Ovary (tissue), 9 donors: Measurements from ENCODE around the gene UBLCP1. TPM values are rescaled to one million over a fixed set of nuclear protein-coding genes. Genes with fewer than 3 reads are reported as not detected.

ENCODE experiments used
- DNase-seq, 5 donors: peaks; one replicate each; pipeline ENCODE4 v3.0.0-alpha.2; 2019 to 2020
- H3K27ac ChIP-seq, 2 donors: fragments of 200-600 bp; one replicate each; pipeline versions ENCODE4 v1.5.1 to v1.8.0; 2019 to 2022
- H3K27me3 ChIP-seq: fragments of 200-600 bp; one replicate; pipeline ENCODE4 v1.8.0; 2022
- H3K36me3 ChIP-seq: fragments of 200-600 bp; sonication (generic); one replicate; pipeline ENCODE4 v1.5.1; 2019
- H3K4me1 ChIP-seq: one replicate; pipeline ENCODE4 v1.8.1; 2013; ENCODE audit warnings: mild to moderate bottlenecking, moderate library complexity; ENCODE audit not compliant: insufficient read depth
- H3K4me3 ChIP-seq: fragments of 200-600 bp; sonication (generic); one replicate; pipeline ENCODE4 v1.5.1; 2017
- H3K9me3 ChIP-seq, 2 donors: fragments of 200-600 bp in 1 of 2; sonication (generic) in 1 of 2; one replicate each; pipeline versions ENCODE4 v1.5.1 to v1.8.1; 2013 to 2019; ENCODE audit warnings: mild to moderate bottlenecking in 1 of 2, moderate library complexity in 1 of 2
- EP300 ChIP-seq: sonication (generic); formaldehyde crosslinking; IDR thresholded peaks from one replicate; pipeline ENCODE4 v1.6.1; 2017; ENCODE audit warnings: antibody characterized with exemption
- POLR2A ChIP-seq: fragments of 450-650 bp; IDR thresholded peaks from one replicate; pipeline ENCODE4 v1.6.1; 2017; ENCODE audit warnings: antibody characterized with exemption, mild to moderate bottlenecking, moderate library complexity
- WGBS, 3 donors: extraction: QIAGEN DNeasy Blood & Tissue Kit in 1 of 3; methylation state at CpG; one replicate each; pipeline versions ENCODE4 v1.1.5 to v1.1.7; 2013 to 2017; 5-methylcytosine and 5-hydroxymethylcytosine counted together
- intact Hi-C, 4 donors: fragments of 100-400 bp; cut with DNase I; formaldehyde crosslinking; loops; one replicate each; pipeline versions ENCODE4 v1.11.0 to v1.15.1; 2022 to 2023
- polyA plus RNA-seq, 2 donors: library from polyadenylated mRNA; stranded (reverse); fragments of 200-250 nt in 1 of 2; fragments of 350-450 nt in 1 of 2; fragmentation: Illumina TruSeq in 1 of 2; extraction: RNeasy Lipid Tissue Mini Kit (QIAGEN cat#74804) in 1 of 2; gene quantifications; one replicate each; pipeline ENCODE4 v1.2.3, GENCODE V29; 2013 to 2014
- total RNA-seq, 7 donors: library from RNA; depleted of rRNA in 2 of 7; stranded (reverse); fragments of >200 nt in 2 of 7; fragmentation: NEBNext Ultra II Directional in 3 of 7; extraction: Animal tissue kit (Norgen Biotek cat#: 25700) in 3 of 7; gene quantifications; one replicate each; pipeline versions ENCODE4 v1.1.0 to v1.2.4, GENCODE V29; 2016 to 2023
- TF ChIP-seq, protein P1 (sequence below), 3 donors: fragments of 450-650 bp in 2 of 3; fragments of 200-600 bp in 1 of 3; IDR thresholded peaks; one replicate each; pipeline versions ENCODE4 v1.5.1 to v1.8.0; 2016 to 2022; ENCODE audit warnings: antibody characterized with exemption in 3 of 3, mild to moderate bottlenecking in 1 of 3
- donor health status: DM: no; HTN: no; CAD: no; lungs with moderate emphysema.
- donor health status: DM: no; HTN: no; CAD: no.
- donor health status: Bipolar disorder and iron deficiency.
- donor health status: DM: yes; HTN: yes; CAD: no.
- donor health status: DM: no; HTN: no; CAD: no.
- donor health status: DM: yes; HTN: yes; CAD: no.

Gene UBLCP1
- total and polyA plus RNA-seq, 9 donors: 15.0 to 32.3 (median 19.0) TPM

DNA sequence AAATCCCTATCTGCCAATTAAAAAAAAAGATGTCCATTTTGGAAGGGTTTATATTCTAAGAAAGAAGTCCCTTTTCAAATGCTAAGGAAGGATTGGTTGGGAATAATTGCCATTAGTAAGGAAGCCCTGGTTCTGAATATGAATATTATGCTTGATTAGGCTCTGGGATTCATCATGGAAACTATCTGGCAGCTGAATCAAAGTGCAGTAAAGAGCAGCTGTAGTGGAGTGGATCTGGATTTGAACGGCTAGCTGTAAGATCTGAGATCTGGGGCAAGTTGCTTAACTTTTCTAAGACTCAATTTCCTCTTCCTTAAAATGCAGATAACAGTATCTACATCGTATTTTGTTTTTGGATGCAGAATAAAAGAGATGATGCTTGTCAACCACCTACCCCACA, 56.7 kb downstream of the UBLCP1 start:
- H3K27ac ChIP-seq: no peak overlapping the region
- H3K4me1 ChIP-seq: no peaks in the 10 kb centered on the region
- no peak overlapping the region for H3K4me3 ChIP-seq
- no peaks in the 10 kb centered on the region for H3K36me3 ChIP-seq
- H3K27me3 ChIP-seq: no peaks in the 10 kb centered on the region
- TF ChIP-seq EP300: no peak
- TF ChIP-seq, protein P1, sequence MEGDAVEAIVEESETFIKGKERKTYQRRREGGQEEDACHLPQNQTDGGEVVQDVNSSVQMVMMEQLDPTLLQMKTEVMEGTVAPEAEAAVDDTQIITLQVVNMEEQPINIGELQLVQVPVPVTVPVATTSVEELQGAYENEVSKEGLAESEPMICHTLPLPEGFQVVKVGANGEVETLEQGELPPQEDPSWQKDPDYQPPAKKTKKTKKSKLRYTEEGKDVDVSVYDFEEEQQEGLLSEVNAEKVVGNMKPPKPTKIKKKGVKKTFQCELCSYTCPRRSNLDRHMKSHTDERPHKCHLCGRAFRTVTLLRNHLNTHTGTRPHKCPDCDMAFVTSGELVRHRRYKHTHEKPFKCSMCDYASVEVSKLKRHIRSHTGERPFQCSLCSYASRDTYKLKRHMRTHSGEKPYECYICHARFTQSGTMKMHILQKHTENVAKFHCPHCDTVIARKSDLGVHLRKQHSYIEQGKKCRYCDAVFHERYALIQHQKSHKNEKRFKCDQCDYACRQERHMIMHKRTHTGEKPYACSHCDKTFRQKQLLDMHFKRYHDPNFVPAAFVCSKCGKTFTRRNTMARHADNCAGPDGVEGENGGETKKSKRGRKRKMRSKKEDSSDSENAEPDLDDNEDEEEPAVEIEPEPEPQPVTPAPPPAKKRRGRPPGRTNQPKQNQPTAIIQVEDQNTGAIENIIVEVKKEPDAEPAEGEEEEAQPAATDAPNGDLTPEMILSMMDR (IDR thresholded peaks at IDR 0.05): no peak
- TF ChIP-seq POLR2A: no peak
- intact Hi-C loops: no loop called here
- WGBS, 3 donors: 43 to 47% (median 44%) methylated on average over 2 of the region's 2 CpGs
- no peak for DNase-seq
- no peaks in the 10 kb centered on the region for H3K9me3 ChIP-seq

DNA sequence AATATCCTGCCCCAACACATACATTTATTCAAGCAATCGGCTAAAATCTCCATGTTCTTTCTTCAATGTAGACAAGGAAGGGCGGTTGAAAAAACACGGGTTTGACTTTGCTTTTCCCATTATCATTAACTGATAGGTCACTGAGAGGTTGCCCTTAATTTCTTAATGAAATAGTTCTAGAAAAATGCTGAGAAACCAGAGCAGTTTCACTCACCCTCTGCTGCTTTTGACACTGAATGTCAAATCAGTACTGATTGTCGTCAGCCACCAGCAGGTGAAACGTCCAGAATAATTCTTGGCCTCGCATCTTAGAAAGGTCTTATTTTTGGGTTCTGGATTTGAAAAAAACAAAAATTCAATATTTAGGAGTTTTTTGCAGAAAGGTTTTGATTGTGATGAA, 59.1 kb downstream of the UBLCP1 start:
- H3K27ac ChIP-seq: no peak overlapping the region
- H3K27me3 ChIP-seq: no peaks in the 10 kb centered on the region
- H3K36me3 ChIP-seq: no peaks in the 10 kb centered on the region
- H3K4me1 ChIP-seq: no peaks in the 10 kb centered on the region
- 83 to 85% (median 85%) methylated on average over 6 of the region's 6 CpGs for WGBS, 3 donors
- DNase-seq: no peak
- no peak overlapping the region for H3K4me3 ChIP-seq
- TF ChIP-seq EP300 (no peak), POLR2A (no peak)
- TF ChIP-seq, protein P1 (IDR thresholded peaks at IDR 0.05): no peak
- H3K9me3 ChIP-seq: no peaks in the 10 kb centered on the region
- intact Hi-C loops: no loop called here

DNA sequence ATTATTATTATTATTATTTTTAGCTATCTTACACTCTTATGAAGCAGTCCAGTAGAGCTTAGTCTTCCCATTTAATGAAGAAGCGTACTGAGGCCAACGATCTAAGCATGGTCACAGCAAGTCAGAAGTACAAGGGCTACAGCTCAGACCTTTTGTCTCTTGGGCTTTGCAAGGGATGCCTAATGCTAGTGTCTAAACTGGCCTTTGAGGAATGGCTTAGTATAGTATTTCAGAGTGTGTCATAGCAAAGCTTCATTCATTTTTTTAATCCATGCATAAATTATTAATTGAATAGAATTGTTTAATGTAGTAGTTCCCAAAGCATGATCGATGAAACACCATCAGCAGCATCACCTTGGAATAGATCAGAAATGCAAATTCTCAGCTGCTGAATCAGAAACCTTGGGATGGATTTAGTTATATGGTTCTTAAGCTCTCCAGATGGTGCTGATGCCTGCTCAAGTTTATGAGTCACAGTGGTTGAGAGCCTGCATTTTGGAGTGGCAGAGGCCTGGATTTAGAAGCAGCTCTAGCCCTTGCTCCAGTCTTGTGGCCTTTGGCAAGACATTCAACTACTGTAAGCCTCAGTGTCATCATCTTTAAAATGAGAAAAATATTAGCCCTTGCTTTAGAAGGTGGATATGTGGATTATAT, 61.1 kb downstream of the UBLCP1 start:
- Histone ChIP-seq H3K9me3 (no peaks in the 10 kb centered on the region), H3K4me1 (no peaks in the 10 kb centered on the region), H3K27ac (no peak overlapping the region), H3K4me3 (no peak overlapping the region), H3K27me3 (no peaks in the 10 kb centered on the region), H3K36me3 (no peaks in the 10 kb centered on the region)
- TF ChIP-seq EP300 (no peak), POLR2A (no peak)
- TF ChIP-seq, protein P1 (IDR thresholded peaks at IDR 0.05): no peak
- WGBS, 3 donors: 91 to 93% (median 92%) methylated on average over 3 of the region's 3 CpGs
- intact Hi-C loops: no loop called here
- DNase-seq: no peak

DNA sequence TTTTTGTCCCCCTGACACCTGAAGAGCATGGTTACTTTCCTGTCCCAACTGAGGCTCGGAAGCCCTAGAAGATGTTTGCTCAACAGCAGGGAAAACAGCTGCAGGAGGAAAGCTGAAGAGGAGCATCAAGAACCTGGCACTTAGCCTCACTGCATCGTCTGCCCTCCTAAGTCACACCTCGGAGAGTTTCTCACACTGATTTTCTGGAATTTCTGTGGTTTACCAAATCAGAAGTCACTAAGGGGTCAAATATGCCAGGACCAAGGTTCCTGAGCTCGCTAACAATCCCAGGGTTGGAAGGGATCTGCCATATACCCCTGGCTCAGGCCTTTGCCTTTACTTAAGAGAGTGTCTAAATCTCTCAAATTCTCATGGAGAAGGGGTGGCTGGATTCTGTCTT, 61.9 kb downstream of the UBLCP1 start:
- 42 to 61% (median 58%) methylated on average over 4 of the region's 4 CpGs for WGBS, 3 donors
- no peak for TF ChIP-seq EP300
- TF ChIP-seq, protein P1 (IDR thresholded peaks at IDR 0.05): no peak
- TF ChIP-seq POLR2A: no peak
- H3K9me3 ChIP-seq: no peaks in the 10 kb centered on the region
- H3K4me3 ChIP-seq: no peak overlapping the region
- no peak for DNase-seq
- H3K4me1 ChIP-seq: no peaks in the 10 kb centered on the region
- H3K27ac ChIP-seq: no peak overlapping the region
- H3K27me3 ChIP-seq: no peaks in the 10 kb centered on the region
- intact Hi-C loops: no loop called here
- no peaks in the 10 kb centered on the region for H3K36me3 ChIP-seq
